Vagina (tissue), 2 donors: ENCODE results near the gene REXO4. TPM values are rescaled to one million over a fixed set of nuclear protein-coding genes. Genes with fewer than 3 reads are reported as not detected.

Source experiments
- DNase-seq, 2 donors: peaks; one replicate each; pipeline ENCODE4 v3.0.0-alpha.2; 2017; ENCODE audit errors: extremely low spot score in 2 of 2
- H3K27ac ChIP-seq: fragments of 200-600 bp; sonication (generic); one replicate; pipeline ENCODE4 v1.5.1; 2019
- H3K27me3 ChIP-seq: fragments of 200-600 bp; sonication (generic); one replicate; pipeline ENCODE4 v1.5.1; 2019
- H3K36me3 ChIP-seq, 2 donors: fragments of 200-600 bp; sonication (generic); one replicate each; pipeline ENCODE4 v1.5.1; 2017 to 2019
- H3K4me1 ChIP-seq: fragments of 200-600 bp; sonication (generic); one replicate; pipeline ENCODE4 v1.5.1; 2019
- H3K4me3 ChIP-seq, 2 donors: fragments of 200-600 bp; sonication (generic); 1 replicate in 1 of 2; 2 replicates in 1 of 2; pipeline ENCODE4 v1.5.1; 2016 to 2019
- H3K9me3 ChIP-seq: fragments of 200-600 bp; sonication (generic); one replicate; pipeline ENCODE4 v1.5.1; 2019
- POLR2A ChIP-seq, 2 donors: fragments of 450-650 bp; IDR thresholded peaks; one replicate each; pipeline ENCODE4 v1.6.1; 2017; ENCODE audit warnings: antibody characterized with exemption in 2 of 2, mild to moderate bottlenecking in 2 of 2, moderate library complexity in 2 of 2
- POLR2AphosphoS5 ChIP-seq, 2 donors: sonication (generic); formaldehyde crosslinking; IDR thresholded peaks; one replicate each; pipeline ENCODE4 v1.9.0; 2017; ENCODE audit warnings: antibody characterized with exemption in 2 of 2, mild to moderate bottlenecking in 2 of 2, low read depth in 1 of 2; ENCODE audit not compliant: insufficient read depth in 1 of 2
- intact Hi-C: fragments of 100-400 bp; cut with DNase I; formaldehyde crosslinking; loops from one replicate; pipeline ENCODE4 v1.15.1; 2023
- total RNA-seq: library from RNA; depleted of rRNA; stranded (reverse); fragments of >200 nt; gene quantifications from one replicate; pipeline ENCODE4 v1.2.3, GENCODE V29; 2016
- TF ChIP-seq, protein P1 (sequence below), 3 experiments: fragments of 450-650 bp in 2 of 3; fragments of 200-600 bp in 1 of 3; sonication (generic) in 1 of 3; IDR thresholded peaks; one replicate each; pipeline ENCODE4 v1.5.1; 2017 to 2019; ENCODE audit warnings: antibody characterized with exemption in 3 of 3, mild to moderate bottlenecking in 2 of 3, moderate library complexity in 2 of 3

REXO4 gene
- total RNA-seq, 1 donor from 2014 or later = 17.2 TPM

DNA sequence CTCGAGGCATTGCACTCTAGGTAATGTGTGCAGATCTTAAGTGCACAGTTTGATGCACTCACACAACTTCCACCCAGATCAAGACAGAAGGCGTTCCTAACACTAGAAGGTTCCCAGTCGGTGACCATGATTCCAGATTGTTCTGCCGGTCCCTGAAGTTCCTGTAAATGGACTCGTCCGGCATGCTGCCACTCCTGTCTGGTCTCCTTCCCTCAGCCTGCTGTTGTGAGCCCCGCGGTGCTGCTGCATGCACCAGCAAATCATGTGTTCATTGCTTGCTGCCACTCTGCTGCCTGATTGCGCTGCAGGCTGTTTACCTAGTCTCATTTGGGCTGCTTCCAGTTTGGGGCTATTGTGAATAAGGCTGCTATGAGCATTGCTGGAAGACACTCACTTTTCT lies 30.1 kb downstream of the REXO4 start:
- no peaks in the 10 kb centered on the region for H3K36me3 ChIP-seq
- no peak overlapping the region for H3K27ac ChIP-seq
- no peak overlapping the region for H3K4me3 ChIP-seq
- no peaks in the 10 kb centered on the region for H3K9me3 ChIP-seq
- intact Hi-C loops = no loop called here
- DNase-seq = no peak
- H3K27me3 ChIP-seq = no peaks in the 10 kb centered on the region
- TF ChIP-seq, protein P1, sequence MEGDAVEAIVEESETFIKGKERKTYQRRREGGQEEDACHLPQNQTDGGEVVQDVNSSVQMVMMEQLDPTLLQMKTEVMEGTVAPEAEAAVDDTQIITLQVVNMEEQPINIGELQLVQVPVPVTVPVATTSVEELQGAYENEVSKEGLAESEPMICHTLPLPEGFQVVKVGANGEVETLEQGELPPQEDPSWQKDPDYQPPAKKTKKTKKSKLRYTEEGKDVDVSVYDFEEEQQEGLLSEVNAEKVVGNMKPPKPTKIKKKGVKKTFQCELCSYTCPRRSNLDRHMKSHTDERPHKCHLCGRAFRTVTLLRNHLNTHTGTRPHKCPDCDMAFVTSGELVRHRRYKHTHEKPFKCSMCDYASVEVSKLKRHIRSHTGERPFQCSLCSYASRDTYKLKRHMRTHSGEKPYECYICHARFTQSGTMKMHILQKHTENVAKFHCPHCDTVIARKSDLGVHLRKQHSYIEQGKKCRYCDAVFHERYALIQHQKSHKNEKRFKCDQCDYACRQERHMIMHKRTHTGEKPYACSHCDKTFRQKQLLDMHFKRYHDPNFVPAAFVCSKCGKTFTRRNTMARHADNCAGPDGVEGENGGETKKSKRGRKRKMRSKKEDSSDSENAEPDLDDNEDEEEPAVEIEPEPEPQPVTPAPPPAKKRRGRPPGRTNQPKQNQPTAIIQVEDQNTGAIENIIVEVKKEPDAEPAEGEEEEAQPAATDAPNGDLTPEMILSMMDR (IDR thresholded peaks at IDR 0.05) = no peak
- TF ChIP-seq POLR2AphosphoS5 (IDR thresholded peaks at IDR 0.05; ENCODE audit: insufficient read depth in 1 of 2, low read depth in 1 of 2) = no peak
- H3K4me1 ChIP-seq = no peaks in the 10 kb centered on the region

DNA sequence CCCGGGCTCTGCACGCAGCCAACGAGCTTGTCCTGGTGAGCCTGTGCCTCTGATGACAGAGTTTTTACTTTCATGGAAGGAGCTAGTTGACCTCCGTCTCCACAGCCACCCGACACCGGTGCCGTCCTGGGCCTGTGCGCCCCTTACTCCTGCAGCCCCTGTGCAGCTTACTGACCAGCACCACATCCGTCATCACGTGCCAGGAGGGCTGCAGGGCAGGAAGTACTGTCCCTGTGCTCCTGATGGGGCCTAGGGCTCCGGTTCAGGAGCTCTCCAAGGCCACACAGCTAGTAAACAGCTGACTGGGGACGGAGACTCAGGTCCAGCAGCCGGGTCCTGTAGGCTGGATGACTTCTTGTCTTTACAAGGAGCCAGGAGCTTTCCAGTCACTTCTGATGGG lies 31.5 kb downstream of the REXO4 start:
- Histone ChIP-seq H3K27ac (no peak overlapping the region), H3K27me3 (no peaks in the 10 kb centered on the region), H3K36me3 (no peaks in the 10 kb centered on the region), H3K4me3 (no peak overlapping the region), H3K4me1 (no peaks in the 10 kb centered on the region), H3K9me3 (no peaks in the 10 kb centered on the region)
- no peak for TF ChIP-seq POLR2A (IDR thresholded peaks at IDR 0.05)
- TF ChIP-seq, protein P1 (IDR thresholded peaks at IDR 0.05) = no peak
- no peak for TF ChIP-seq POLR2AphosphoS5 (IDR thresholded peaks at IDR 0.05; ENCODE audit: insufficient read depth in 1 of 2, low read depth in 1 of 2)
- no peak for DNase-seq
- intact Hi-C loops = no loop called here

DNA sequence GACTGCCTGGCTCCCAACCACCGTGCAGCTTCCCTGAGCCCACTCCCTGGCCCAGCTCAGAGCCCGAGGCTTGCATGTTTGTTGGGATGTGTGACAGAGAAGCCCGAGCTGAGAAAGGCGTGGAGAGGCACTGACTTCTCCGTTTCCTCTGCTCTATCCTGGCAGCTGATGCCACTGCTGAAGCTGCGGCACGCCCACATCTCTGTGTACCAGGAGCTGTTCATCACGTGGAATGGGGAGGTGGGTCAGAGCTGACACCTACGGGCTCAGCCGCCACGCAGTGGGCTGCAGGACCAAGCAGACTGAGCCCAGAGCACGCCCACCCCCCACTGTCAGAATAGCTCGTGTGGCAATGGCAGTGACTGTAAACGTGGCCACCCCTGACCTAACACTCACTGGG lies 32.4 kb downstream of the REXO4 start:
- no peaks in the 10 kb centered on the region for H3K4me1 ChIP-seq
- no peak for DNase-seq
- no peak overlapping the region for H3K4me3 ChIP-seq
- H3K27ac ChIP-seq = no peak overlapping the region
- H3K27me3 ChIP-seq = no peaks in the 10 kb centered on the region
- no peaks in the 10 kb centered on the region for H3K36me3 ChIP-seq
- no peaks in the 10 kb centered on the region for H3K9me3 ChIP-seq
- TF ChIP-seq POLR2AphosphoS5 (IDR thresholded peaks at IDR 0.05; ENCODE audit: insufficient read depth in 1 of 2, low read depth in 1 of 2) (no peak), POLR2A (IDR thresholded peaks at IDR 0.05) (no peak)
- TF ChIP-seq, protein P1 (IDR thresholded peaks at IDR 0.05) = no peak
- intact Hi-C loops = no loop called here

DNA sequence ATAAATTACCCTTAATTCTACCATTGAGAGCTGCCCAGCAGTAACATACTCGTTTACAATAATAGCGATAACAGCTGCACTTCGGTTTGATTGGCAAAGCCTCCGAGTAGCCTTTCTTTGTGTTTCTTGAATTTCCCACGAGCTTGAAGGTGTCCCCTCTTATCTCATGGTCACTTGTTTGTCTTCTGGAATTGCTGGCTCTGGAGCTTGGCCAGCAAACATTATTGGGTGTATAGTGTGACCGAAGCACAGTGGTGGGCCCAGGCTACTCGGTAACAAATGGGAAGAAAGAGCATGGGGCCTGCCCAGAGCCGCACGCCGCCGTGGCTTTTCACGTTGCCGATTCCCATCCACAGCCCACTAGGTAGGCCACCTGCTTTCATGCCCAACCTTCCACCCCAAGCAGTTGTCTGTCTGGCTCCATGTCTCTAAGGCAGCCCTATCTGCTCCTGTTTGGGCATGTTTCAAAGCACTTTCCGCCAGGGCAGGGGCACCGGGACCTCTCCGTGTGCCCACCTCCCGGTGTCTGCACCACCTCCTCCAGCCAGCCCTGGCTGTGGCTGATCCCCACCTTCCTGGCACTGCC lies 33.0 kb downstream of the REXO4 start:
- Histone ChIP-seq H3K9me3 (no peaks in the 10 kb centered on the region), H3K4me1 (no peaks in the 10 kb centered on the region), H3K27me3 (no peaks in the 10 kb centered on the region), H3K4me3 (no peak overlapping the region), H3K27ac (no peak overlapping the region), H3K36me3 (no peaks in the 10 kb centered on the region)
- TF ChIP-seq POLR2A (IDR thresholded peaks at IDR 0.05) (no peak), POLR2AphosphoS5 (IDR thresholded peaks at IDR 0.05; ENCODE audit: insufficient read depth in 1 of 2, low read depth in 1 of 2) (no peak)
- TF ChIP-seq, protein P1 (IDR thresholded peaks at IDR 0.05) = no peak
- intact Hi-C loops = no loop called here
- DNase-seq = no peak

DNA sequence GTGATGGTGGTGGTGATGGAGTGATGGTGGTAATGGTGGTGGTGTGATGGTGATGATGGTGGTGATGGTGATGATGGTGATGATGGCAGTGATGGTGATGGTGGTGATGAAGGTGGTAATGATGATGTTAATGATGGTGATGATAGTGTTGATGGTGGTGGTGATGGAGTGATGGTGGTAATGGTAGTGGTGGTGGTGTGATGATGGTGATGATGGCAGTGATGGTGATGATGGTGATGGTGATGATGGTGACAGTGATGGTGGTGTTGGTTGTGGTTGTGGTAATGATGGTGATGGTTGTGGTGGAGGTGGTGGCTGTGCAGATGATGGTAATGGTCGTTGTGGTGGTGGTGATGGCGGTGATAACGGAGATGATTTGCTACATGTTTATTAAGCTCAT lies 34.4 kb downstream of the REXO4 start:
- DNase-seq = no peak
- Histone ChIP-seq H3K4me1 (no peaks in the 10 kb centered on the region), H3K36me3 (no peaks in the 10 kb centered on the region), H3K4me3 (no peak overlapping the region), H3K27me3 (no peaks in the 10 kb centered on the region), H3K9me3 (no peaks in the 10 kb centered on the region), H3K27ac (no peak overlapping the region)
- TF ChIP-seq, protein P1 (IDR thresholded peaks at IDR 0.05) = no peak
- TF ChIP-seq POLR2AphosphoS5 (IDR thresholded peaks at IDR 0.05; ENCODE audit: insufficient read depth in 1 of 2, low read depth in 1 of 2) = no peak
- no peak for TF ChIP-seq POLR2A (IDR thresholded peaks at IDR 0.05)
- intact Hi-C loops = no loop called here
